HEK293 (cell line): ENCODE data around the gene ABHD15.

Experiments used
- GLI4 ChIP-seq: fragments of 450-650 bp; formaldehyde crosslinking; IDR thresholded peaks from 2 replicates; pipeline ENCODE4 v1.5.1; 2016; ENCODE audit warnings: missing biosample characterization, missing genetic modification characterization
- KLF1 ChIP-seq: fragments of 450-650 bp; formaldehyde crosslinking; IDR thresholded peaks from 2 replicates; pipeline ENCODE4 v1.5.1; 2016; ENCODE audit warnings: missing biosample characterization, missing genetic modification characterization
- KLF8 ChIP-seq: fragments of 450-650 bp; formaldehyde crosslinking; IDR thresholded peaks from 2 replicates; pipeline ENCODE4 v1.5.1; 2016; ENCODE audit warnings: missing biosample characterization, missing genetic modification characterization
- PRDM6 ChIP-seq: fragments of 450-650 bp; formaldehyde crosslinking; IDR thresholded peaks from 2 replicates; pipeline ENCODE4 v1.5.1; 2017; ENCODE audit warnings: missing biosample characterization, missing genetic modification characterization
- YY1 ChIP-seq: fragments of 450-650 bp; formaldehyde crosslinking; IDR thresholded peaks from 2 replicates; pipeline ENCODE4 v1.5.1; 2018; ENCODE audit warnings: missing biosample characterization, missing genetic modification characterization
- ZBTB8A ChIP-seq: fragments of 450-650 bp; formaldehyde crosslinking; IDR thresholded peaks from 2 replicates; pipeline ENCODE4 v1.5.1; 2016; ENCODE audit warnings: missing biosample characterization, missing genetic modification characterization
- ZNF510 ChIP-seq: fragments of 450-650 bp; formaldehyde crosslinking; IDR thresholded peaks from 2 replicates; pipeline ENCODE4 v1.5.1; 2018; ENCODE audit warnings: mild to moderate bottlenecking, missing genetic modification characterization, missing biosample characterization; ENCODE audit not compliant: insufficient replicate concordance
- ZNF521 ChIP-seq: fragments of 450-650 bp; formaldehyde crosslinking; IDR thresholded peaks from 2 replicates; pipeline ENCODE4 v1.5.1; 2017; ENCODE audit warnings: missing biosample characterization, mild to moderate bottlenecking, missing genetic modification characterization
- ZNF664 ChIP-seq: fragments of 450-650 bp; formaldehyde crosslinking; IDR thresholded peaks from 2 replicates; pipeline ENCODE4 v1.5.1; 2016; ENCODE audit warnings: missing biosample characterization, missing genetic modification characterization
- ZSCAN23 ChIP-seq: fragments of 450-650 bp; formaldehyde crosslinking; IDR thresholded peaks from 2 replicates; pipeline ENCODE4 v1.5.1; 2016; ENCODE audit warnings: missing biosample characterization, missing genetic modification characterization
- TF ChIP-seq, protein P1 (sequence below): fragments of 450-650 bp; formaldehyde crosslinking; IDR thresholded peaks from 2 replicates; pipeline ENCODE4 v1.5.1; 2016; ENCODE audit warnings: missing biosample characterization, missing genetic modification characterization

- TF ChIP-seq, protein P1, sequence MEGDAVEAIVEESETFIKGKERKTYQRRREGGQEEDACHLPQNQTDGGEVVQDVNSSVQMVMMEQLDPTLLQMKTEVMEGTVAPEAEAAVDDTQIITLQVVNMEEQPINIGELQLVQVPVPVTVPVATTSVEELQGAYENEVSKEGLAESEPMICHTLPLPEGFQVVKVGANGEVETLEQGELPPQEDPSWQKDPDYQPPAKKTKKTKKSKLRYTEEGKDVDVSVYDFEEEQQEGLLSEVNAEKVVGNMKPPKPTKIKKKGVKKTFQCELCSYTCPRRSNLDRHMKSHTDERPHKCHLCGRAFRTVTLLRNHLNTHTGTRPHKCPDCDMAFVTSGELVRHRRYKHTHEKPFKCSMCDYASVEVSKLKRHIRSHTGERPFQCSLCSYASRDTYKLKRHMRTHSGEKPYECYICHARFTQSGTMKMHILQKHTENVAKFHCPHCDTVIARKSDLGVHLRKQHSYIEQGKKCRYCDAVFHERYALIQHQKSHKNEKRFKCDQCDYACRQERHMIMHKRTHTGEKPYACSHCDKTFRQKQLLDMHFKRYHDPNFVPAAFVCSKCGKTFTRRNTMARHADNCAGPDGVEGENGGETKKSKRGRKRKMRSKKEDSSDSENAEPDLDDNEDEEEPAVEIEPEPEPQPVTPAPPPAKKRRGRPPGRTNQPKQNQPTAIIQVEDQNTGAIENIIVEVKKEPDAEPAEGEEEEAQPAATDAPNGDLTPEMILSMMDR (tag by site-specific recombination) = no peak
- no peak for TF ChIP-seq ZBTB8A
- TF ChIP-seq ZNF521 = no peak
- no peak for TF ChIP-seq GLI4 (tag by site-specific recombination)
- no peak; the same call in 1 of the 2 replicates for TF ChIP-seq KLF8
- TF ChIP-seq KLF1 (tag by site-specific recombination) = peak; percentile 19
- TF ChIP-seq ZNF664 (tag by site-specific recombination) = no peak
- TF ChIP-seq ZNF510 = no peak
- 0 out of 2 replicates have a peak, but pooled peaks have one; percentile 16 for TF ChIP-seq ZSCAN23 (tag by site-specific recombination)
- TF ChIP-seq YY1 (tag by site-specific recombination) = no peak
- TF ChIP-seq PRDM6 (tag by site-specific recombination) = no peak
Observed at GRCh38 chr17:29591146-29591736, 24.4 kb upstream of the ABHD15 start.
